Measurements from ENCODE around the gene CLASP1. TPM values are rescaled to one million over a fixed set of nuclear protein-coding genes. Genes with fewer than 3 reads are reported as not detected.

The CLASP1 gene
- total and polyA plus RNA-seq, 2 of the 8 experiments (the other 6 are each of a cell fraction or from before 2014, with no cell fraction given), result 7.3 to 53.9 TPM

DNA sequence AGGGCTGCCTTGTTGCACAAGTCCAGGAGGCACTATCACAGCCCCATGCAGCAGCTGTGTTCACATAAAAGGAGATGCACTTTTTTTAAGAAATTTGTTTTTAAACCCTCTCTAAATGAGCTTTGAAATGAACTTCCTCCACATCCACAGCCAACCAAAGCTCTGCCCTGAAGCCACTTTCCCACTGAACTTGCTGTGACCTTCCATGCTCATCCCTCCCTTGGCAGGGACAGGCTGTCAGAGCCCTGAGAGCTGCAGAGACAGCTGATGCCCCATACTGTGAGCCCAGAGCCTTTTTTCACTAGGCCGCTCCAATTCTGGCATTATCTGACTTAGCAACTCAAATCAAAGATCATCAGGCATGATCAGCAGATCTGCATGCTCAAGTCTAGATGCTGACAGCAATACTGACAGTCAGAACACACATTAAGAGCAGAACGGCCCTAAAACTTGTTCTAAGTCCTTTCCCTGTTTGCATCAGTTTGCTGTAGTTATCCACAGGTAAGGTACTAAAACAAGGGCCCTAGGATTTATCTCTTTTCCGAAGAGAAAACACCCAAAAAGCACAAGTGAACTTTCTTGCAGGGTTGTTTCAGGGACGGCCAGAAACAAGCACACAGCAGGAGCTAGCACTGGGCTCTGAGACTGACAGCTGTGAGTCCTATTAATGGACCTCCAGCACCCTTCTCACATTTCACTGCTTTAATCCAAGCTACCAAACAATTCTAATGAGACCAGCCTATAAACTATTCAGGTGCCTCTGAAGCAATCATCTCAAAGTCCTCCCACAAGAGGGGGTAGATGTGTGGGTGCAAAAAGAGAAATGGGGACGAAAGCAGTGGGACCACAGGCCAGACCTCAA is 83.6 kb downstream of the CLASP1 start:
- TF ChIP-seq, protein P1, sequence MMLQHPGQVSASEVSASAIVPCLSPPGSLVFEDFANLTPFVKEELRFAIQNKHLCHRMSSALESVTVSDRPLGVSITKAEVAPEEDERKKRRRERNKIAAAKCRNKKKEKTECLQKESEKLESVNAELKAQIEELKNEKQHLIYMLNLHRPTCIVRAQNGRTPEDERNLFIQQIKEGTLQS (IDR thresholded peaks at IDR 0.05; ENCODE audit: insufficient read depth, low read depth, low read length), result no peak
- TF ChIP-seq E2F6 (IDR thresholded peaks at IDR 0.05) (no peak), RNF2 (IDR thresholded peaks at IDR 0.05; ENCODE audit: borderline replicate concordance, low read depth, low read length, missing control alignments, poor library complexity, severe bottlenecking) (no peak), TCF12 (IDR thresholded peaks at IDR 0.05; ENCODE audit: low read depth, low read length) (no peak), TAF7 (optimal IDR thresholded peaks at IDR 0.05; ENCODE audit: borderline replicate concordance, low read depth, low read length) (no peak), FOSL1 (IDR thresholded peaks at IDR 0.05; ENCODE audit: insufficient read depth, low read depth, low read length) (no peak)
- Histone ChIP-seq H2BK5ac (ENCODE audit: low read depth, low read length) (no peak overlapping the region), H3K14ac (ENCODE audit: insufficient read length) (no peak overlapping the region), H3K9ac (replicated peaks in 1 of 4; ENCODE audit: extremely low read depth in 1 of 4, low read depth in 3 of 4, low read length in 3 of 4) (no peak overlapping the region; a peak in 1 of 7 replicates), H3K27me3 (replicated peaks in 1 of 4; ENCODE audit: control insufficient read depth in 3 of 4, extremely low read depth in 1 of 4, insufficient read depth in 3 of 4, low read length in 3 of 4) (no peaks in the 10 kb centered on the region), H4K20me1 (replicated peaks in 1 of 2; ENCODE audit: control insufficient read depth in 1 of 2, insufficient read depth in 2 of 2, low read length in 2 of 2) (peaks cover 1 to 3% of the 10 kb centered on the region in 2 experiments), H3K4me1 (replicated peaks in 1 of 4; ENCODE audit: control insufficient read depth in 3 of 4, insufficient read depth in 4 of 4, low read length in 3 of 4) (peaks cover 0 to 10% (median 0%) of the 10 kb centered on the region in 4 experiments; a peak in 2 of 7 replicates), H4K5ac (ENCODE audit: insufficient read length, low read depth, low read length) (no peak overlapping the region), H2BK20ac (ENCODE audit: low read length) (no peak overlapping the region), H3K56ac (replicated peaks; ENCODE audit: insufficient read length, low read depth, low read length) (no peak overlapping the region), H4K91ac (replicated peaks; ENCODE audit: insufficient read length, low read length) (no peak overlapping the region), H3K23me2 (ENCODE audit: low read depth, low read length) (no peaks in the 10 kb centered on the region), H2BK15ac (ENCODE audit: low read length) (no peak overlapping the region), H3K4ac (replicated peaks; ENCODE audit: insufficient read length, low read depth, low read length) (no peak overlapping the region), H3K9me3 (ENCODE audit: insufficient read depth in 2 of 2, low read depth in 1 of 2, low read length in 1 of 2) (peaks cover 0 to 6% of the 10 kb centered on the region in 2 experiments; a peak in 1 of 4 replicates), H3K36me3 (ENCODE audit: control insufficient read depth in 2 of 4, insufficient read depth in 4 of 4, low read length in 3 of 4) (no peaks in the 10 kb centered on the region), H3K79me2 (ENCODE audit: control insufficient read depth in 1 of 2, insufficient read depth in 2 of 2, low read length in 2 of 2) (peaks cover 7 to 65% of the 10 kb centered on the region in 2 experiments; a peak in 3 of 4 replicates), H3K18ac (ENCODE audit: extremely low read depth, low read length) (no peak overlapping the region), H2AK5ac (ENCODE audit: low read depth, low read length) (no peak overlapping the region), H4K8ac (ENCODE audit: extremely low read depth, insufficient read depth, low read length) (no peak overlapping the region), H2AFZ (ENCODE audit: low read length) (no peak overlapping the region), H3K4me3 (ENCODE audit: extremely low read depth in 1 of 4, insufficient read depth in 2 of 4, low read depth in 3 of 4, low read length in 4 of 4) (no peak overlapping the region), H3K27ac (ENCODE audit: low read depth, low read length) (no peak overlapping the region), H3K23ac (ENCODE audit: insufficient read length) (no peak overlapping the region), H3K4me2 (ENCODE audit: insufficient read depth in 1 of 2, low read depth in 2 of 2, low read length in 2 of 2) (no peak overlapping the region), H2BK12ac (ENCODE audit: low read depth, low read length) (no peak overlapping the region), H3K79me1 (ENCODE audit: low read depth, low read length) (peaks cover 15% of the 10 kb centered on the region; the same call in 1 of the 2 replicates), H2BK120ac (replicated peaks; ENCODE audit: low read depth, low read length) (no peak overlapping the region)
- FAIRE-seq (no peak), DNase-seq (ENCODE audit: low read depth in 1 of 2, low spot score in 2 of 2) (no peak)
- 79% methylated on average over 5 of the region's 5 CpGs; no CpG with 5 or more reads in 1 of the 2 experiments for WGBS, 2 experiments (ENCODE audit: extremely low coverage in 1 of 2, insufficient coverage in 1 of 2, insufficient read length in 1 of 2, insufficient replicate concordance in 2 of 2, low coverage in 1 of 2, low lambda C conversion rate in 2 of 2, missing lambda C conversion rate in 1 of 2)
- CTCF ChIA-PET (ENCODE audit: partially characterized antibody), result interaction anchor here (0.6 to 1.7 kb wide), 4 partner anchors 9 to 246 kb away, joined by 3 to 4 read pairs (median 3); no protein-coding TSS in a partner anchor
- POLR2A ChIA-PET (ENCODE audit: partially characterized antibody), result interaction anchor here (1.5 to 1.9 kb wide), 2 partner anchors 33 to 35 kb away, joined by 4 to 5 read pairs; partner anchors contain the start of gene RNU4ATAC

Data from H1 (cell line).